HAP-1 (cell line): ENCODE measurements around the gene ANKRD40.
"Not testable (repeated sequence)": the region's sequence is repeated elsewhere in the genome, so short reads cannot be mapped to it uniquely, and the experiment has no call there.

Source experiments
- DNase-seq, 2 experiments: peaks; one replicate each; pipeline ENCODE4 v3.0.0-alpha.2; 2016 to 2020; ENCODE audit warnings: low spot score in 2 of 2
- H3K27me3 ChIP-seq: fragments of 250-450 bp; sonication (Bioruptor Pico); 2 replicates; pipeline ENCODE4 v1.5.1; 2020; ENCODE audit warnings: low read depth, mild to moderate bottlenecking, moderate library complexity
- H3K36me3 ChIP-seq: fragments of 250-450 bp; sonication (Bioruptor Pico); replicated peaks from 2 replicates; pipeline ENCODE4 v1.5.1; 2020; ENCODE audit warnings: mild to moderate bottlenecking
- H3K4me1 ChIP-seq: fragments of 250-450 bp; sonication (Bioruptor Pico); 2 replicates; pipeline ENCODE4 v1.5.1; 2020; ENCODE audit warnings: mild to moderate bottlenecking
- H3K4me3 ChIP-seq: fragments of 250-450 bp; sonication (Bioruptor Pico); 2 replicates; pipeline ENCODE4 v1.5.1; 2020; ENCODE audit warnings: mild to moderate bottlenecking, moderate library complexity
- H3K9me3 ChIP-seq: fragments of 250-450 bp; sonication (Bioruptor Pico); 2 replicates; pipeline ENCODE4 v1.5.1; 2020; ENCODE audit warnings: mild to moderate bottlenecking, moderate library complexity
- in situ Hi-C: fragments of 300-500 bp; cut with MboI; formaldehyde crosslinking; loops from 3 replicates; pipeline ENCODE4 v1.14.3; 2020; ENCODE audit warnings: low sequenced_read_pairs, inconsistent platforms, mixed read lengths

The ANKRD40 gene

DNA sequence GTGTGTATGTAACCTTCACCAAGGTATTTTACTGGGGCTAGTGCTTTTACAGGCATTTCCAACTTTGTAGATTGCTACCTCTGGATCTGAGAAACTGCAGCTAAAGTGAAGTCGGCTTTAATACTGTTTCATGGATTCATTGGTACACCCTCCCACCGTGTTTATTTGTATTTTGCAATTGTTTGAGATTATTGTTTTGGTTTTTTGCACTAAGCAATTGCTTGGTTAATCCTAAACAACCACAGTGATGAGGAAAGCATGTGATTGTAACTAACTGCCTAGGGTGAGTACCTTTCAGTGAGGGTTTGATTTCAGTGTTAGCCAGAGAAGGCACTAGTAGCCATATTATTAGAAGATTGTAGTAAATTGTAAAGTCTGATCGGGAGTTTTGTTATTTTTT lies 15.0 kb upstream of the ANKRD40 start:
- peak overlapping the region; percentile 99 for H3K4me3 ChIP-seq
- H3K36me3 ChIP-seq: peaks cover 16% of the 10 kb centered on the region
- peaks cover 30% of the 10 kb centered on the region for H3K4me1 ChIP-seq
- no peaks in the 10 kb centered on the region for H3K27me3 ChIP-seq
- no peak for DNase-seq
- no peaks in the 10 kb centered on the region for H3K9me3 ChIP-seq
- in situ Hi-C loops: no loop called here

GRCh38 chr17:50721194-50722010 lies 13.7 kb upstream of the ANKRD40 start:
- in situ Hi-C loops: no loop called here
- Histone ChIP-seq H3K4me1 (peaks cover 28% of the 10 kb centered on the region), H3K9me3 (no peaks in the 10 kb centered on the region), H3K4me3 (peak overlapping the region; percentile 99), H3K36me3 (peaks cover 16% of the 10 kb centered on the region), H3K27me3 (no peaks in the 10 kb centered on the region)
- DNase-seq: no peak

DNA sequence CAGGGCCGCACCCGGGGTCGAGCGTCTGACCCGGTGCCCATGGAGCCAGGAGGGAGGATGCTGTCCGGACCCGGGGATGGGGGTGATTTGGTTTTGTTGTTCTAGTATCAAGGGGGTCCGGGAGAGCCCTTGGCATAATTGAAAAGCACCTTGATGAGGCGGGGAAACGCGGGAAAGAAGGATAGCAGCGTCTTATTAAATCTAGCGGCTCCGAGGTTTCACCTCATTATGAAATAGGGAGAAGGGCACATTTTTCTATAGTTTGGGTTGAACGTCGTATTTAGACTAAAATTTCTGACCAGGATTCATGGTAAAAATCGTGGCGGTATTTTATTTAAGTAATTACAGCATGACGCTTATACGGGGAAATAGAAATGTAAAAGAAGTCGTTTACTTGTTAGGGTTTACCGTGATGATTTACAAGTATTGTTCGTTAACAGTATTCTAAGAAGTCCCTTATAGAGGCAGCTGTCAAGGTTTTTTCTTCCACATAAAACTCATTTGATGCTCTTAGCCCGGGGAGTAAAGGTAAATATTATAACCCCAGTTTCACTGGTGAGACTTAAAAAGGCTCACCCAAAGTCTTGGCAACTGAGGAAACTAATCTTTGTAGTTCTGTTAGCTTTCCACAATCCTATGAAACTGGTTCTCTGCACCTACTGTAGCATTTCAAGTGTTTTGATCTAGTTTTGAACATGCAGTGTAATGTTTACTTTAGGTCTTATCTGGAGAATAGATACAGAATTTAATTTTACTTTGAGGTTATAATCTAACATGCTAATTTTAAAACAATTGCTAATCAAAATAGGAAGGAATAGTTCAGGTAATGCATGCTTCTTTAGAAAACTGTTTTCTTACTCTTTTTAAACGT lies 12.4 kb upstream of the ANKRD40 start:
- peak overlapping the region; percentile 99 for H3K4me3 ChIP-seq
- H3K27me3 ChIP-seq: no peaks in the 10 kb centered on the region
- peak in 1 of 2 experiments; percentile 34 for DNase-seq
- peaks cover 20% of the 10 kb centered on the region for H3K4me1 ChIP-seq
- in situ Hi-C loops: no loop called here
- H3K9me3 ChIP-seq: no peaks in the 10 kb centered on the region
- H3K36me3 ChIP-seq: peaks cover 15% of the 10 kb centered on the region

- no peaks in the 10 kb centered on the region for H3K27me3 ChIP-seq
- peak within 1 kb of the TSS; percentile 99 for H3K4me3 ChIP-seq
- H3K4me1 ChIP-seq: peaks cover 20% of the 10 kb centered on the region
- peaks cover 11% of the 10 kb centered on the region for H3K36me3 ChIP-seq
- no peaks in the 10 kb centered on the region for H3K9me3 ChIP-seq
- in situ Hi-C loops: no loop called here
- DNase-seq: peak; percentile 90 to 95
These were observed 11.6 kb upstream of the ANKRD40 start, which contains the start of gene LUC7L3 for GRCh38 chr17:50719144-50719923. Gene LUC7L3 (plus strand): TSS chr17:50719603. CDS start chr17:50719733, 130 bp downstream.

GRCh38 chr17:50715471-50715870 lies 7.8 kb upstream of the ANKRD40 start:
- Histone ChIP-seq H3K27me3 (no peaks in the 10 kb centered on the region), H3K9me3 (no peaks in the 10 kb centered on the region), H3K4me3 (no peak overlapping the region), H3K36me3 (peaks cover 7% of the 10 kb centered on the region), H3K4me1 (peaks cover 13% of the 10 kb centered on the region)
- in situ Hi-C loops: no loop called here
- DNase-seq: no peak

- Histone ChIP-seq H3K9me3 (no peaks in the 10 kb centered on the region), H3K4me1 (peaks cover 29% of the 10 kb centered on the region), H3K27me3 (no peaks in the 10 kb centered on the region), H3K4me3 (no peak overlapping the region), H3K36me3 (no peaks in the 10 kb centered on the region)
- no peak for DNase-seq
- in situ Hi-C loops: no loop called here
These were observed 4.9 kb upstream of the ANKRD40 start for GRCh38 chr17:50712641-50713040.

DNA sequence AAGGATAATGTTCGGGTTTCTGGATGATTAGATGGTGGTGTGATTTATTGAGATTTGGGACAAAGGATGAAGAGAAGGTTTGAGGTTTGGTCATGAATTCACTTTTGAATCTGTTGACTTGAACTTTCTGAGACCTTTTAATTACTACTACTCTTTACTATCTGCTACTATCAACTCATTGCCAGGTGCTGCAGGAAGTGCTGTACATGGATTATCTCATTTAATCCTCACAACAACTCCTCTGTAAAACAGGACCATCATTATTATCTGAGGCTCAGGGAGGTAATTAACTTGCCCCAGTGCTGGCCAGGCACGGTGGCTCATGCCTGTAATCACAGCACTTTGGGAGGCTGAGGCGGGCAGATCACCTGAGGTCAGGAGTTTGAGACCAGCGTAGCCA lies 2.9 kb upstream of the ANKRD40 start:
- in situ Hi-C loops: no loop called here
- H3K4me1 ChIP-seq: peaks cover 29% of the 10 kb centered on the region
- H3K36me3 ChIP-seq: no peaks in the 10 kb centered on the region
- H3K27me3 ChIP-seq: no peaks in the 10 kb centered on the region
- DNase-seq: no peak
- H3K9me3 ChIP-seq: no peaks in the 10 kb centered on the region
- H3K4me3 ChIP-seq: no peak overlapping the region

DNA sequence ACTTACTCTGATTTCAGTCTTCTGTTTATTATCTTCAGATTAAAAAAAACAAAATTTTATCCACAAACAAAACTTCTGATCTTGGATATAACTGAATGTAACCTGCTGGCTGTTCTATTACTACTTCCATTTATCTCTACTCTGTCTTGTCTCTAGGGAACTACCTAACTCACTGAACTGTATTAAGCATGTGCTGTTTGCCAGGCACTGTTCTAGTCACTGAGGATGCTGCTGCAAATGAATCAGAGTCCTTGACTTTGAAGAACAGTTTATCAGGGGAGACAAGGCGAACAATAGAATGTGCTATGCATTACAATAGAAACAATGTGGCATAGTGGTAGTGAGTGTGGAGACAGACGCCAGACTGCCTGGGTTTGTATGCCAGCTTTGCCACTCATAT lies 2.3 kb upstream of the ANKRD40 start:
- DNase-seq: peak; percentile 36 to 43
- H3K27me3 ChIP-seq: no peaks in the 10 kb centered on the region
- in situ Hi-C loops: no loop called here
- no peaks in the 10 kb centered on the region for H3K36me3 ChIP-seq
- H3K4me1 ChIP-seq: peaks cover 29% of the 10 kb centered on the region
- H3K4me3 ChIP-seq: no peak overlapping the region
- no peaks in the 10 kb centered on the region for H3K9me3 ChIP-seq

DNA sequence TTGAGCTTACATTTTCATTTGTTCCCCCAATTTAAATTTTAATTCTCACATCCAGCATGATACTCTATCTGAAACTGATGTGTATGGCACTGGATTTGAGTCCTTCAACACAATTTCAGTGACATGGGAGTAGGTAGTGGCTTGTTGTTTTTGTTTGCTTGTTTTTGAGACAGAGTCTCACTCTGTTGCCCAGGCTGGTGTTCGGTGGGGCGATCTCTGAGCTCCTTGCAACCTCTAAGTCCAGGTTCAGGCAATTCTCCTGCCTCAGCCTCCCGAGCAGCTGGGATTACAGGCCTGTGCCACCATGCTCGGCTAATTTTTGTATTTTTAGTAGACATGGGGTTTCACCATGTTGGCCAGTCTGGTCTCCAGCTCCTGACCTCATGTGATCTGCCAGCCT lies 1.3 kb upstream of the ANKRD40 start:
- H3K4me3 ChIP-seq, DNase-seq, H3K27me3 ChIP-seq, H3K9me3 ChIP-seq, in situ Hi-C loops, H3K36me3 ChIP-seq: not testable (repeated sequence)
- H3K4me1 ChIP-seq: peaks cover 29% of the 10 kb centered on the region

DNA sequence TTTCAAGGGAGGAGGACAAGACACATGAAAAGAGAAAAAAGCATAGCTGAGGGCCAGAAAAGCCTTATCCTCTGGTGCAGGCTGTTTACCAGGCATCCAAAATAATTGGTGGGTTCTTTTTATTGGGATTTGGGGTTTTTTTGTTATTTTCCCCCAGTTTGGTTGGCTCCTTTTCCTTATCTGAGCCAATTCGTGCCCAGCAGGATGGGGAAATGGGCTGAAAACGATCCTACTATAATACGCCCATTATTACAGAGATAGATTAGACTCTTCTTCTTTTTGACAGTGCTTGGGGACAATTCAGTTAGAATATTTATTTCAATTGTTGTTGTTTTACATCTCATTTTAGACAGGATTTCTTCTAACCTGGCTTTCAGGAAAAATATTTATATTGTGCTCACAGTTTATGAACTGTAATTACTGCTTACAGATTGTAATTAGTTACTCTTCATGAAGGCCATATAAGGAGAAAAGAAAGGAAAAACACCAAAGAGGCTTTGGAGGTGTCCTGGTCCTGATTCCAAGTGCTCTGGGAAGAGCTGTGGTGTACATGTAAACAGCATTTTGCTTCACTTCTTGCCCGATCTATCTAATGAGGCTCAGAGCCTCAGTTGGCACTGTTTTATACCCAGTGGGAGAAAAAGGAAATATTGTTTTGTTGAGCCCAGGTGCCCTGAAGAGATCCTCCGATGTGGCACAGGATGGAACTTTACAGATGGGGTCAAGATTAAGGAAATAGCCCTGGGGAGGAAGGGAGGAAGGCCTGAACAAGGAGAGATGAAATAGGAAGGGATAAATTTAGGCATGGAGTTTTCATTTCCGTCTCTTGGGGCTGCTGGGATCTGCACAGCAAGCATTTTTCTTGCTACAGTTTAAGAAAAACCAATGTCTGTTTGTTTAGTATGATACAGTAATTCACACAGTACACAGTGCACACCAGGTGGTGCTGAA lies 611 bp upstream of the ANKRD40 start:
- H3K36me3 ChIP-seq: peaks cover 13% of the 10 kb centered on the region
- H3K9me3 ChIP-seq: no peaks in the 10 kb centered on the region
- in situ Hi-C loops: no loop called here
- peak overlapping the region; percentile 74 for H3K4me3 ChIP-seq
- peaks cover 37% of the 10 kb centered on the region for H3K4me1 ChIP-seq
- H3K27me3 ChIP-seq: no peaks in the 10 kb centered on the region
- DNase-seq: no peak

DNA sequence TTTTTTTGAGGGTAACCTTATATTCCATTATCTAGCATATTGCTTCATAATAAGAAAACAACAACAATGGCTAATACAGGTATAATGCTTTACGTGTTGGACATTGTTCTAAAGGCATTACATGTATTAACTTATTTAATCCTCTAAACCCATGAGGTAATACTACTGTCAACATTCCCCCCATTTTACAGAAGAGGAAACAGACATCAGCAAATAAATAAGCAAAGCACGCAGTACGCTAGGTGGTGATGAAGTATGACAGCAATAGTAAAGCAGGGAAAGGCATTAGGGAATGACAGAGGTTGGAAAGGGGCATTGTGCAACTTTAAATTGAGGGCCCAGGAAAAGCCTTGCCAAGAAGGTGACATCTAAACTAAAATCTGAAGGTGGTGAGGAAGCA lies 4.6 kb downstream of the ANKRD40 start:
- Histone ChIP-seq H3K9me3 (no peaks in the 10 kb centered on the region), H3K4me1 (peaks cover 11% of the 10 kb centered on the region), H3K27me3 (no peaks in the 10 kb centered on the region), H3K4me3 (no peak overlapping the region), H3K36me3 (peaks cover 51% of the 10 kb centered on the region)
- in situ Hi-C loops: no loop called here
- DNase-seq: no peak

- Histone ChIP-seq H3K36me3 (peaks cover 84% of the 10 kb centered on the region), H3K4me3 (no peak overlapping the region), H3K27me3 (no peaks in the 10 kb centered on the region), H3K4me1 (peaks cover 8% of the 10 kb centered on the region; the same call in 1 of the 2 replicates), H3K9me3 (no peaks in the 10 kb centered on the region)
- no peak for DNase-seq
- in situ Hi-C loops: loop anchor here (5.0 kb wide), 1 partner anchor 152 kb away; the partner anchor contains the start of gene SPATA20
These were observed 8.3 kb downstream of the ANKRD40 start for GRCh38 chr17:50699410-50699809.
